Stimulated activated CD8-positive, alpha-beta memory T cell treated with anti-CD3 and anti-CD28 coated beads, Interleukin-4, amount 100 ng/mL, for 1 hour (primary cell): ENCODE results near the gene MACC1.
"Not testable (repeated sequence)": the region's sequence is repeated elsewhere in the genome, so short reads cannot be mapped to it uniquely, and the experiment has no call there.

Experiments used
- DNase-seq, 2 donors: peaks; one replicate each; pipeline ENCODE4 v3.0.0-alpha.2; 2020; ENCODE audit warnings: low read depth in 2 of 2, low spot score in 1 of 2

The MACC1 gene

GRCh38 chr7:20208651-20209307 is 8.4 kb downstream of the MACC1 start:
- DNase-seq: no peak

DNA sequence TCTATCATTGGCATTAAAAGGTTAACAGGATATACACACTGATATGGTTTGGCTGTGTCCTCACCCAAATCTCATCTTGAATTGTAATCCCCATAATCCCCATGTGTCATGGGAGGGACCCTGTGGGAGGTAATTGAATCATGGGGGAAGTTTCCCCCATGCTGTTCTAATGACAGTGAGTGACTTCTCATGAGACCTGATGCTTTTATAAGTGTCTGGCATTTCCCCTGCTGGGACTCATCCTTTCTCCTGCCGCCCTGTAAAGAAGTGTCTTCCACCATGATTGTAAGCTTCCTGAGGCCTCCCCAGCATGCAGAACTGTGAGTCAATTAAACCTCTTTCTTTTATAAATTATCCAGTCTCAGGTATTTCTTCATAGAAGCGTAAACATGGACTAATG is 9.4 kb downstream of the MACC1 start:
- not testable (repeated sequence) for DNase-seq

DNA sequence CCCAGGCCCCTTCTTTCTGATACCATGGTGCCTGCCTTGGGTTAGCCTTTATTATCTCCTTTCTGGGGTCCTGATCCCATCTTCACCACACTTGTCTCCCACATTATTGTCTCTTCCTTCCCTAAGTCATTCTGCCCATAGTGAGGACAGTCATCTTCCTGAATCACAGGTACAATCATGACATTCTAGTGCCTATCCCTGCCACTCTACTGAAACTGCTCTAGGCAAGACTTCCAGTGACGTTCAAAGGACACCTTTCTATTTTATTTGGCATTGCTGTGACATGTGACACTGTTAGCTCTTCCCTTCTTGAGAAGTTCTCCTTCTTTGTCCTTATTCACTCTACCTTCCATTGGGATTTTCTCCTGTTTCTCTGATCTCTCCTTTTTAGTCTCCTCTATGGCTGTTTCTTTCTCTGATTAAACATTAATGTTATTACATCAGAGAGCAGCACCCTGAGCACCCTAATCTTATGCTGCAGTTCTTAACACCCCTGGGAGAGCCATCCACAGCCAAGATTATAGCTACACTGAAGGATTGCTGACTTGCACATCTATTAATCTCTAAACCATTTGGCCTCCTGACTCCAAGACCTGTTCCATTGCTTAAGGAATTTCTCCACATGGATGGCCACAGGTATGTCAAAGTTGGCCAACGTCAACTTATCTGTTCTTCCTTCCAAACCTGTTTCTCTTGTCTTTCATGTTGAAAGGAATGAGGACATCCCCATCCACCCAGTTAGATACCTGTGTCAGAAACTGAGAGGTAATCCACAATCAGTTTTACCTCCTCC is 10.9 kb downstream of the MACC1 start:
- no peak for DNase-seq

DNA sequence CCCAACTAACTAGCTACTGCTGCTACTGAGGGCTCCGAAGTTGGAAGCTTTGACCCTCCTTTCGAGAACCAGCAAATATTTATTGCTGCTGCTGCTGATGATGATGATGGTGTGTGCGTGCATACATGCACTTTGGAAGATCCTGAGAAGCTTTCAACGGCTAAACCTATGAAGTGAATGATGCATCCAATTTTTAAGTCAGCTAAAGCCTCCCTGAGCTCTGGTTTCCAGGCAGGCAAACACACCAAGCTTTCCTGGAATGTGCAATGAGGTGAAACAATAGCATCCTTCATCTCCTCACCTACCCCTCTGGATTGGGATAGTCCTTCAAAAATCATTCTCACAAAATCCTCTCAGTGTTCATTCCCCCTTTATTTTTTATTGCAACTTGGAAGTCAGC is 13.9 kb downstream of the MACC1 start:
- DNase-seq: no peak

DNA sequence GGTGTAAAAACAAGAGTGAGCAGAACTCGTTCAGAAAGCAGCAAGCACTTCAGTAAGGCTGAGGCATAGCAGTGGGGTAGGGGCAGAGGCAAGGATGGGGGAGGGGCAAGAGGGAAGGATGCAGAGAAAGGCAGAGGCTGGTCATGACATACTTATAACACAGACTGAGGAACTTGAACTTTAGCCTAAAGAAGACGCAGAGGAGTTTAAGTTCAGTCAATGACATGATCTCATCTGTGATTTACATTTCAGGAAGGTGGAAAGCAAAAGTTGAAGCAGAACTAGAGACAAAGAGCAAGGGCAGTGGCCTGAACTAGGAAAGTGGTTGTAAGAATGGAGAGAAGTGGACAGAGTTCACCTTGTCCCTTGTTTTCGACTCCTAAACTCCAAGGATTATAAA is 15.8 kb downstream of the MACC1 start:
- DNase-seq: no peak

DNA sequence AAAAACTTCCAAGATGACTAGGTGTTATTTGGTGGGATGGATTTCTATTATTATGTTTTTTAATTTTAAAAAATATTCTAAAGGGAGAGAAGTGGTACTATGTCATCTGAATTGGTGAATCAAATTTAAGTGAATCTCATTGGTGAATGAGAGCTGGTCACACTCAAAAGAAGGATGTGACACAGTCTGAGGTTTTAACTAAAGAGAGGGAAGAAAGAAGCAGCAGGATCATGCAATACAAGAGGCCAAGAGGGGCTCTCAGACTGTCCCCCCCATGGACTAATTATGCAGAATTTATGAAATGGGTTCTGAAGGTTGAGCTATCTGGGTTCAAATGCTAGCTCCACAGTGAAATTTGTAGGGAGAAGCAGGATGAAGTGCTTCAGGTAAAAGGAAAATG is 16.2 kb downstream of the MACC1 start:
- no peak for DNase-seq

DNA sequence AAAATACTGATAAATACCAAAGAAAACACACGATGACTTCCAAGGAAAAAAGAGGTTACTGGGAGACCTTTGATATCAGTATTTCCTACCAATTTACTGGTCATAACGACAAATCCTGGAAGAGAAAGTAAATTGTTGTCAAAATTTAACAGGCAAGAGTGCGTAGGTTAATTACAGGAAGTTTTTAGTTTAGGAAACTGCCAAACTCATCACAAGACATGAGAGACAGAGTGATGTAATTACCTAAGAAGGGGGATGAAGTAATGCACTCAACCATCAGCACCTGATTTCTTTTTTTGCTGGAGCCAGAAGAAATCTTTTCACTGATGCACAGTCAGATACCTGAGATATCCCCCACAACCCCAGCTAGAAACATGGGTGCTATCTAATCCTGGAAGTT is 16.8 kb downstream of the MACC1 start:
- DNase-seq: no peak

DNA sequence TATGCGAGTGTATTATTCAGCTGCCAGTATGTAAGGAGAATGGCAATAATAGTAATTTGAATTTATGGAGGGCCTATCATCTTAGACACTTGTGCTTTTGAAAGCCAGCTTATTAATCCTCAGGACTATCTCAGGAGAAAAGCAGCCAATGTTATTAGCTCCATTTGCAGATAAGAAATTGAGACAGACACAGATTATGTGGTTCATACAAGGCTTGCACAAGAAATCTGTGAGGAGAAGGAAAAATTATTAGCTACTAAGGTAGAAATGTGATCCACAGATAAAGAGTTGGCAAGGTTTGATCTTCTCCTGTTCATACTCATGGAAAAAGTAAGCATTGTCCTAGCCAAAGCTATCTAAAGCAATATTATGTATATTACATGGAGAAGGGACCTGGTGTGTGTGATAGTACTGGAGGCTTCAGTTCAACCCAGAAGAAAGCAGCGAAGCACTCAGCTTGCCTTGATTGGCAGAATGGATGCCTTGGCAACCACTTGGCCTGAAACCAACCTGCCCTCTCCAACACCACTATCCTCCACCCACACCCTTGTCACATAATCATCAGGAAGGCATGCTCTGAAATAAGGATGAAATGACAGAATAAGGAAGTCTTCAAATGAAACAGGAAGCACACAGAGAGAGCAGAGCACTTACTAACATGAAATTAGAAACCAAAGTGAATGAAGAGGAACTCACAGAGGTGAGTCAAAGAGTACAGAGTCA is 18.0 kb downstream of the MACC1 start:
- DNase-seq: no peak

DNA sequence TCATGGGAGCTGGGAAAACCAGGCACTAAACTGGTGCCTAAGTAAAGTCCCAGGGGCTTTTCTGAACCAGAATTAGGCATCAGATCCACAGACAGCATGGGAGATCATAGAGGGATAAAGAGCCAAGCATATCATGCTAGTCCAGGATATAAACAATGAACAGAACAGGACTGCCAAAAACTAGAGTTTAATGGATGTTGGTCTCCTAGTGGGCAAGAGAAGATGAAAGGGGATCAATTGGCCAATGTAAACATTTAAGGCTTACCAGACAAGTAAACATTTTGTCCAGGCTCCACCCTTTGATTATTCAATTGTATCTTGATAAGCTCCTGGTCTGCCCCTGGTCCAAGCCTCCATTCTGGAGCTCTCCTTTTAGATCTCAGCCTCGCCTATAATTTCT is 18.9 kb downstream of the MACC1 start:
- DNase-seq: no peak

- no peak for DNase-seq
Observed at GRCh38 chr7:20197837-20198236, 19.3 kb downstream of the MACC1 start.

- no peak for DNase-seq
Observed at GRCh38 chr7:20197125-20197748, 19.9 kb downstream of the MACC1 start.

DNA sequence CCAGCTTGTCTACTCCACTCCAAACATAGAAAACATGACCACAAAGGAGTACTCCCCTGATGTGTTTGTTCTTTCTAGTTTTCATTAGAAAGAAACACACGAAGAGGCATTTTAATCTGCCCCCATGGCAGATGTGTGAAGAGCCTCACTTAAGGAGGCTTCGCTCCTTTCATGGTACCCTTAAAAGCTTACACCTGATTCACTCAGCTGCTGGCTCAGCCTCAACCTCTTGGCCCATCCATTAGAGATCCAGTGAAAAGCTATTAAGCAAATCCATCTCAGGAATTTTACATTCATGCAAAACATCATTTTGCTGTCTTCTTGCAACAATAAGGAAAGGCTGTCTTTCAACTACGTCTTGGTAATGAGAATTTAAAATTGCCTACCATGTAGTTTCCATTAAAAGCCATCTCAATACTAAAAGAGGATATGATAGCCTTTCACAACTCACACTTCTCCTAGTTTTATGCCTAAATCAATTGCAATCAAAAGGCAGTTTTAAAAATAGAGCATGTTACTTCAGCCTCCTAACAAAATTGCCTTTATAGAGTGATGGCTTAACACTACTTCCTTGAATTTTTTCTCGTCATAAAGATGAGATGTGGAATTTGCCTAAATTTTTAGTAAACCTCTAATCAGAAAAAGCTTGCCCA is 22.7 kb downstream of the MACC1 start:
- DNase-seq: no peak

- no peak for DNase-seq
Observed at GRCh38 chr7:20193873-20194272, 23.3 kb downstream of the MACC1 start.

DNA sequence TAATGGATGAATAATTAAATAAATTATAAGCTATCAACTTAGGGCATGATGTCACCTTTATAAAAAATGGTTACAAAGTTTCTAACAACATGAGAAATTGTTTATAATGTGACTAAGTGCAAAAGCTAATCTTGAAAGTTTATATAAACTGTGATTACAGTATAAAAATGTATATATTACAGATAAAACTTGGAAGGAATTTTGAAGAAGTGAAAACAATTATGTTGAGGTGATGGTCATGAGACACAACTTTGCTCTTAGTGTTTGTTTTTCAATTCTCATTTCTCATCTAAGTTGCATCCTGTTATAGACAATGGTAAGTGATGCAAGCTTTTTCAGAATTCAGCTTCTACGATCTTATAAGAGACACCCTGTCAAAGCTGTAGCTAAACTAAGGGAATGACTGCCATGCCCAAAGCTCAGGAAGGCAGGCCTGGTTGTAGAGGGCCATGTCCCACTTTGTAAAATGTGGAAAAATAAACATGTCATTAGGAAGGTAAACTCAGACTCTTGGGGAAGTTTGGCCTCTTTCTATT is 23.9 kb downstream of the MACC1 start:
- no peak for DNase-seq

- DNase-seq: no peak
Observed at GRCh38 chr7:20191391-20191869, 25.8 kb downstream of the MACC1 start.

GRCh38 chr7:20190560-20191390 is 26.4 kb downstream of the MACC1 start:
- DNase-seq: no peak

DNA sequence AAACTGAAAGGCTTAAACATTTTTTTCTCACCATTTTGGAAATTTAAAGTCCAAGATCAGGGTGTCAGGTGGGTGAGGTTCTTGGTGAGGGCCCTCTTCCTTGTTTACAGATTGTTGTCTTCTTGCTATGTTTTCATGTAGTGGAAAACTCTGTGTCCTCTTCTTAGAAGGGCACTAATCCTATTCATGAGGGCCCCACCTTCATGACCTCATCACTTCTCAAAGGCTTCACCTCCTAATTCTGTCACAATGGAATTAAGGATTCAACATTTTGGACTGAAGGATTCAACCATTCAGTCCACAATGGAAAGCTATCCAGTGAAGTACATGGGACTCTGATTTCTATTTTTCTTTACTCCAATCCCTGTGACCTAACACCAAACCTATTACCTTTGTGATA is 27.3 kb downstream of the MACC1 start:
- DNase-seq: no peak

GRCh38 chr7:20188567-20188966 is 28.6 kb downstream of the MACC1 start:
- no peak for DNase-seq

DNA sequence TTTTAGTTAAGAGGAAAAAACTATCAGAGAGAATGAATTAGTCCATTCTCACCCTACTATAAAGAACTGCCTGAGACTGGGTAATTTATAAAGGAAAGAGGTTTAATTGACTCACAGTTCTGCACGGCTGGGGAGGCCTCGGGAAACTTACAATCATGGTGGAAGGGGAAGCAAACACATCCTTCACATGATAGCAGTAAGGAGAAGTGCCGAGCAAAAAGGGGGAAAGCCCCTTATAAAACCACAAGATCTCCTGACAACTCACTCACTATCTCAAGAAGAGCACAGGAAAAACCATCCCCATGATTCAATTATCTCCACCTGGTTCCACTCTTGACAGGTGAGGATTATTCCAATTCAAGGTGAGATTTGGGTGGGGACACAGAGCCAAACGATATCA is 29.3 kb downstream of the MACC1 start:
- DNase-seq: not testable (repeated sequence)

DNA sequence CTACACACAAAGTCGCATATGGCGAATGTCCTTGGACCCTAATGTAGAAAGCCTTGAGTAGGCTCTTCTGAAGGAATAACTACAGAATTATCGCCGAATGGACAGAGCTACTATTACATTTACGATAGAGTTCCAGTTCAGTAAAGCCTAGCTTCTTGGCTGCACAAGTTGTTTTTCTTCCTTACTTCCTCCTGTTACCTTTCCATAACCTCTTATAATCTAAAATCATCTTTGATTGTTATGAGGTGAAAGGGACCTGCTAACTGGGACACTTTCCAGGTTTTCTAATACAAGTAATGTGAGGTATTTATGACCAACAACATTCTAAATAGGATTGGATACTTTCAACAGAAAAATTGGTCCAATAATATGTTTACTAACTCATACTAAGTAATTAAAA is 31.2 kb downstream of the MACC1 start:
- no peak for DNase-seq
